SH-SY5Y (cell line): Measurements from ENCODE around the gene TAS2R43.

Source experiments
- GATA2 ChIP-seq: IDR thresholded peaks from 2 replicates; pipeline ENCODE4 v1.6.1; 2011; ENCODE audit warnings: mild to moderate bottlenecking, low read depth, low read length
- GATA3 ChIP-seq: IDR thresholded peaks from 2 replicates; pipeline ENCODE4 v1.6.1; 2011; ENCODE audit warnings: low read depth, mild to moderate bottlenecking, low read length, moderate library complexity

DNA sequence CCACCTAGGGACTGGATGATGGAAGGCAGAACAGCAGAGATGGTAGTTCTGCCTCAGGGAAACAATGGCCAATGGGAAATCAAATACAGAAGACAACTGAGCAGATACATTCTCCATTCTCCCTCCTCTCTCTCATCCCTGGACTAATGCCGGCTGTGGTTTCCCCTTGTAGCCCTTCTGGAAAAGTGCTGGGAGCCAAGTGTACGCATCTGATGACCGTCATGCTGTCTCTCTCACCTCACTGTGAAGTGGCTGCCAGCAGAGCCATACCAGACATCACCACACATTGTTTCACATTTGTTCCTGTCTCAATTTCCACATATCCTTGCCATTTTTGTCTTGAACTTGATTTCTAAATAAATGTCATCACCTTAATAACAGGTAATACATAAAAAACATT, 33.1 kb downstream of the TAS2R43 start:
- TF ChIP-seq GATA2, result no peak
- TF ChIP-seq GATA3, result no peak
